HG03095 (cell line): Measurements from ENCODE around the gene JAK1.

ENCODE experiments used
- ATAC-seq: cut with Tn5 transposase; IDR thresholded peaks from one replicate; pipeline ENCODE4 v1.9.1; 2021; ENCODE audit warnings: moderate library complexity; ENCODE audit not compliant: unreplicated experiment

JAK1 gene

DNA sequence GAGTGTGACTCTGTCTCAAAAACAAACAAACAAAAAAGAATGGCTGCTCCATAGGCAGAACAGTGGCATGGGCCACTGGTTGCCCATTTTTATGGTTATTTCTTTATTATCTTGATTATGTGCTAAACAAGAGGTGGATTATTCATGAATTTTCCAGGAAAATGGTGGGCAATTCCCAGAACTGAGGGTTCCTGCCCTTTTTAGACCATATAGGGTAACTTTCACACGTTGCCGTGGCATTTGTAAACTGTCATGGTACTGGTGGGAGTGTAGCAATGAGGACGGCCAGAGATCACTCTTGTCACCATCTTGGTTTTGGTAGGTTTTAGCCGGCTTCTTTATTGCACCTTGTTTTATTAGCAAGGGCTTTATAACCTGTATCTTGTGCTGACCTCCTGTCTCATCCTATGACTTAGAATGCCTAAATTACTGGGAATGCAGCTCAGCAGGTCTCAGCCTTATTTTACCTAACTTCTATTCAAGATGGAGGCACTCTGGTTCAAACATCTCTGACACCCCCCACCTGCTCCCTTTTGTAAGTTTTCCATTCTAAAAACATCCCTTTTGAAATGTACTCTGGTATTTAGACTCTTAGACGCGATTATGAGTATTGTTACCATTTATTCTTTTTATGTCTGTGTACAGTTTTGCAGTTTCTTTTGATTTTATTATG is 164.4 kb downstream of the JAK1 start:
- ATAC-seq: no peak

DNA sequence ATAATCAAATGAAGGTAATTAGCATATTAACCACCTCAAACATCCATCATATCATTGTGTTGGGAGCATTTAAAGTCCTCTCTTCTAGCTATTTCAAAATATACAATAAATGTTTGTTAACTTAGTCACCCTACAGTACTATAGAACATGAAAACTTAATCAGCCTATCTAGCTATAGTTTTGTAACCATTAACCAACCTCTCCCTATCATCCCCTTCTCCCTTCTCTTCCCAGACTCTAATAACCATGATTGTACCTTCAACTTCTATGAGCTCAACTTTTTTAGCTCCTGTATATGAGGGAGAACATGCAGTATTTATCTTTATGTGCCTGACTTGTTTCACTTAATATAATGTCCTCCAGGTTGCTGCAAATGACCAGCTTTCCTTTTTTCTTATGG is 167.5 kb downstream of the JAK1 start:
- ATAC-seq: no peak

DNA sequence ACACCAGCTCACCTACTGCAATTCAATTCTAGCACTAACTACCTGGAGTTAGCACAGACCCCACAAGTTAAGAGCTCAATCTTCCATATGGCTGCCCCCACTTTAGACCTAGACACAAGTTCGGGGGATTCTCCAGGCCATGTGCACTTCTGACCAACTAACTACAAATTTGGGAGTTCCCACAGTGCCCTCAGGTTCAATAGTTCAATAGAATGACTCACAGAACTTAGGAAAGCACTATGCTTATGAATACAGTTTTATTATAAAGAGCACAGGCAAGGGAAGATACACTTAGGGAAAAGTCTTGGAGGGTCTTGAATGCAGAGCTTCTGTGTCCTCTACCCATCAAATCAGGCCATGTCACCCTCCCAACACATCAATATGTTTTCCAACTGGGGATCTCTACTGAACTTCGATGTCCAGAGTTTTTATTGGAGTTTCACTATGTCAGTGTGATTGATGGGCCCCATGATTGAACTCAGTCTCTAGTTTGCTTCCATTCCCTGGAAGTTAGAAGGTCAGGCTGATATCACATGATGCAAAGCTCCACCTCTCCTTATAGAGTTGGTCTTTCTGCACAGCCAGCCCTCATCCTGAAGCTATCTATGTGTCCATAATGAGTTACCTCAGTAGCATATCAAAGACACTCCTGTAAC is 175.4 kb downstream of the JAK1 start:
- ATAC-seq: no peak
